ENCODE data around the gene HSD17B12. TPM values are rescaled to one million over a fixed set of nuclear protein-coding genes. Genes with fewer than 3 reads are reported as not detected.
A peak's percentile ranks its signal among the peaks of the same experiment; 100 is the strongest.

The HSD17B12 gene
- total and polyA plus RNA-seq, 2 of the 13 experiments (the other 11 are each of a cell fraction or from before 2014, with no cell fraction given) = 50.3 to 117 TPM

GRCh38 chr11:43852057-43852636, 171.6 kb downstream of the HSD17B12 start:
- DNase-seq (ENCODE audit: low spot score) = peak; percentile 48
- Histone ChIP-seq H3K4me1 (ENCODE audit: insufficient read depth, low read length) (no peaks in the 10 kb centered on the region), H2AFZ (ENCODE audit: low read length) (no peak overlapping the region), H3K9me3 (ENCODE audit: low read length) (no peaks in the 10 kb centered on the region), H3K4me2 (ENCODE audit: low read depth, low read length) (no peak overlapping the region), H3K36me3 (replicated peaks in 1 of 2; ENCODE audit: control insufficient read depth in 1 of 2, insufficient read depth in 2 of 2, low read length in 2 of 2) (peaks cover 4 to 31% of the 10 kb centered on the region in 2 experiments), H3K4me3 (replicated peaks in 1 of 3; ENCODE audit: insufficient read depth in 1 of 3, low read depth in 2 of 3, low read length in 3 of 3) (no peak overlapping the region), H3K27ac (ENCODE audit: extremely low read length, insufficient read depth, low read length) (no peak overlapping the region), H3K79me2 (ENCODE audit: insufficient read depth, low read length) (no peaks in the 10 kb centered on the region), H3K9ac (ENCODE audit: insufficient read depth, low read depth, low read length) (no peak overlapping the region), H3K27me3 (ENCODE audit: control insufficient read depth in 1 of 2, insufficient read depth in 2 of 2, low read length in 2 of 2) (no peaks in the 10 kb centered on the region), H4K20me1 (ENCODE audit: insufficient read depth, low read length) (peaks cover 9% of the 10 kb centered on the region; the same call in 1 of the 2 replicates)
- intact Hi-C loops (cut with micrococcal nuclease; ENCODE audit: unreplicated experiment) = loop anchor here (1.0 to 5.0 kb wide), 4 partner anchors 27 to 350 kb away; no protein-coding TSS in a partner anchor
- ChIA-PET POLR2A (interaction anchor here (0.8 kb wide), 1 partner anchor 22 kb away, joined by 3 read pairs; no protein-coding TSS in a partner anchor), CTCF (ENCODE audit: low intra/inter-chr PET ratio, low total read pairs) (interaction anchor here (1.7 to 4.2 kb wide), 2 partner anchors 27 to 185 kb away, joined by 6 to 19 read pairs; no protein-coding TSS in a partner anchor)
- peak; percentile 89 for ATAC-seq
- 81% methylated on average over 4 of the region's 4 CpGs for WGBS (ENCODE audit: low lambda C conversion rate)
- TF ChIP-seq SRSF1 (optimal IDR thresholded peaks at IDR 0.05; ENCODE audit: low read depth, low read length) = no peak
- TF ChIP-seq STAG1 (CRISPR knock-in tag; IDR thresholded peaks at IDR 0.05) = peak; percentile 72
- TF ChIP-seq PRPF4 (IDR thresholded peaks at IDR 0.05; ENCODE audit: low read depth, low read length, poor library complexity, severe bottlenecking) = no peak
- TF ChIP-seq CTCF (CRISPR knock-in tag; IDR thresholded peaks at IDR 0.05) = peak; percentile 69
- peak; percentile 80; the same call in 1 of the 2 replicates for TF ChIP-seq ZNF652 (CRISPR knock-in tag; IDR thresholded peaks at IDR 0.05; ENCODE audit: borderline replicate concordance, low read depth)
- TF ChIP-seq ZFP1 (CRISPR knock-in tag; IDR thresholded peaks at IDR 0.05) = no peak
- TF ChIP-seq REXO4 (CRISPR knock-in tag; IDR thresholded peaks at IDR 0.05; ENCODE audit: borderline replicate concordance) = no peak
- no peak for TF ChIP-seq HDAC1 (CRISPR knock-in tag; IDR thresholded peaks at IDR 0.05)
- TF ChIP-seq ATF1 (CRISPR knock-in tag; IDR thresholded peaks at IDR 0.05) = 0 out of 2 replicates have a peak, but pooled peaks have one; percentile 20
- no peak for TF ChIP-seq GZF1 (CRISPR knock-in tag; IDR thresholded peaks at IDR 0.05)
- peak; percentile 27; the same call in 1 of the 2 replicates for TF ChIP-seq SMC3 (IDR thresholded peaks at IDR 0.05; ENCODE audit: low read length)
- peak; percentile 70 for FAIRE-seq
- in situ Hi-C loops (cut with HindIII; ENCODE audit: extremely low pct_ligation_motif_present, low pct_unique_long_range_greater_than_20kb) = no loop called here
- no TSS peak for BruUV-seq (replicated peaks)
